Liver (tissue), 3 donors: Measurements from ENCODE around the gene ARL6IP6.

Experiments
- MAX ChIP-seq: IDR thresholded peaks from 2 replicates; pipeline ENCODE4 v1.6.1; 2016; ENCODE audit warnings: antibody characterized with exemption
- YY1 ChIP-seq: IDR thresholded peaks from 2 replicates; pipeline ENCODE4 v1.6.1; 2016; ENCODE audit warnings: antibody characterized with exemption, mild to moderate bottlenecking
- TF ChIP-seq, protein P1 (sequence below): fragments of 150-350 bp; IDR thresholded peaks from 2 replicates; pipeline ENCODE4 v1.5.1; 2017; ENCODE audit warnings: improper control_type of control experiment, low read depth, low read length; ENCODE audit not compliant: missing input control
- TF ChIP-seq, protein P2 (sequence below): IDR thresholded peaks from 2 replicates; pipeline ENCODE4 v1.6.1; 2016; ENCODE audit warnings: antibody characterized with exemption
- donor health status: healthy.
- donor health status: healthy.

GRCh38 chr2:152740743-152741328 lies 22.4 kb downstream of the ARL6IP6 start:
- TF ChIP-seq, protein P1, sequence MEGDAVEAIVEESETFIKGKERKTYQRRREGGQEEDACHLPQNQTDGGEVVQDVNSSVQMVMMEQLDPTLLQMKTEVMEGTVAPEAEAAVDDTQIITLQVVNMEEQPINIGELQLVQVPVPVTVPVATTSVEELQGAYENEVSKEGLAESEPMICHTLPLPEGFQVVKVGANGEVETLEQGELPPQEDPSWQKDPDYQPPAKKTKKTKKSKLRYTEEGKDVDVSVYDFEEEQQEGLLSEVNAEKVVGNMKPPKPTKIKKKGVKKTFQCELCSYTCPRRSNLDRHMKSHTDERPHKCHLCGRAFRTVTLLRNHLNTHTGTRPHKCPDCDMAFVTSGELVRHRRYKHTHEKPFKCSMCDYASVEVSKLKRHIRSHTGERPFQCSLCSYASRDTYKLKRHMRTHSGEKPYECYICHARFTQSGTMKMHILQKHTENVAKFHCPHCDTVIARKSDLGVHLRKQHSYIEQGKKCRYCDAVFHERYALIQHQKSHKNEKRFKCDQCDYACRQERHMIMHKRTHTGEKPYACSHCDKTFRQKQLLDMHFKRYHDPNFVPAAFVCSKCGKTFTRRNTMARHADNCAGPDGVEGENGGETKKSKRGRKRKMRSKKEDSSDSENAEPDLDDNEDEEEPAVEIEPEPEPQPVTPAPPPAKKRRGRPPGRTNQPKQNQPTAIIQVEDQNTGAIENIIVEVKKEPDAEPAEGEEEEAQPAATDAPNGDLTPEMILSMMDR: peak; percentile 89
- no peak for TF ChIP-seq YY1
- TF ChIP-seq, protein P2, sequence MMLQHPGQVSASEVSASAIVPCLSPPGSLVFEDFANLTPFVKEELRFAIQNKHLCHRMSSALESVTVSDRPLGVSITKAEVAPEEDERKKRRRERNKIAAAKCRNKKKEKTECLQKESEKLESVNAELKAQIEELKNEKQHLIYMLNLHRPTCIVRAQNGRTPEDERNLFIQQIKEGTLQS: no peak
- no peak for TF ChIP-seq MAX
